Mucosa of stomach (tissue), 1 donor: ENCODE data around the gene C18orf63.

Source experiments
- H3K27me3 ChIP-seq: one replicate; pipeline ENCODE4 v1.7.0; 2013; ENCODE audit warnings: mild to moderate bottlenecking, low read length; ENCODE audit not compliant: control insufficient read depth, insufficient read depth
- H3K36me3 ChIP-seq: one replicate; pipeline ENCODE4 v1.7.0; 2013; ENCODE audit warnings: low read length; ENCODE audit not compliant: control insufficient read depth, insufficient read depth
- H3K4me1 ChIP-seq: one replicate; pipeline ENCODE4 v1.7.0; 2013; ENCODE audit warnings: mild to moderate bottlenecking, low read length; ENCODE audit not compliant: control insufficient read depth, insufficient read depth
- H3K4me3 ChIP-seq: one replicate; pipeline ENCODE4 v1.7.0; 2013; ENCODE audit warnings: low read length
- H3K9ac ChIP-seq: one replicate; pipeline ENCODE4 v1.7.0; 2013; ENCODE audit warnings: mild to moderate bottlenecking, low read length, moderate library complexity
- H3K9me3 ChIP-seq: one replicate; pipeline ENCODE4 v1.7.0; 2013; ENCODE audit warnings: mild to moderate bottlenecking, low read length, moderate library complexity; ENCODE audit not compliant: control insufficient read depth
- donor health status: Pancreatic carcinoma.

C18orf63 gene

GRCh38 chr18:74337155-74337911, 21.7 kb downstream of the C18orf63 start:
- Histone ChIP-seq H3K9ac (no peak overlapping the region), H3K9me3 (no peaks in the 10 kb centered on the region), H3K4me1 (no peaks in the 10 kb centered on the region), H3K4me3 (no peak overlapping the region), H3K36me3 (no peaks in the 10 kb centered on the region), H3K27me3 (no peaks in the 10 kb centered on the region)

- no peaks in the 10 kb centered on the region for H3K27me3 ChIP-seq
- no peaks in the 10 kb centered on the region for H3K4me1 ChIP-seq
- no peaks in the 10 kb centered on the region for H3K36me3 ChIP-seq
- H3K4me3 ChIP-seq, result no peak overlapping the region
- no peak overlapping the region for H3K9ac ChIP-seq
- no peaks in the 10 kb centered on the region for H3K9me3 ChIP-seq
Measured at GRCh38 chr18:74337912-74338309, 22.3 kb downstream of the C18orf63 start.

GRCh38 chr18:74342416-74343043, 26.9 kb downstream of the C18orf63 start:
- Histone ChIP-seq H3K36me3 (no peaks in the 10 kb centered on the region), H3K4me3 (no peak overlapping the region), H3K9ac (no peak overlapping the region), H3K9me3 (no peaks in the 10 kb centered on the region), H3K4me1 (no peaks in the 10 kb centered on the region), H3K27me3 (no peaks in the 10 kb centered on the region)

GRCh38 chr18:74346206-74346605, 30.6 kb downstream of the C18orf63 start:
- H3K27me3 ChIP-seq, result no peaks in the 10 kb centered on the region
- no peak overlapping the region for H3K9ac ChIP-seq
- no peak overlapping the region for H3K4me3 ChIP-seq
- no peaks in the 10 kb centered on the region for H3K36me3 ChIP-seq
- no peaks in the 10 kb centered on the region for H3K9me3 ChIP-seq
- H3K4me1 ChIP-seq, result no peaks in the 10 kb centered on the region

- Histone ChIP-seq H3K4me1 (no peaks in the 10 kb centered on the region), H3K9me3 (no peaks in the 10 kb centered on the region), H3K4me3 (no peak overlapping the region), H3K27me3 (no peaks in the 10 kb centered on the region), H3K9ac (no peak overlapping the region), H3K36me3 (no peaks in the 10 kb centered on the region)
Measured at GRCh38 chr18:74348581-74348980, 32.9 kb downstream of the C18orf63 start.

- Histone ChIP-seq H3K9ac (no peak overlapping the region), H3K4me1 (no peaks in the 10 kb centered on the region), H3K27me3 (no peaks in the 10 kb centered on the region), H3K9me3 (no peaks in the 10 kb centered on the region), H3K4me3 (no peak overlapping the region), H3K36me3 (no peaks in the 10 kb centered on the region)
Measured at GRCh38 chr18:74351354-74351753, 35.7 kb downstream of the C18orf63 start.

GRCh38 chr18:74353169-74353775, 37.6 kb downstream of the C18orf63 start:
- Histone ChIP-seq H3K9me3 (no peaks in the 10 kb centered on the region), H3K9ac (no peak overlapping the region), H3K4me1 (no peaks in the 10 kb centered on the region), H3K36me3 (no peaks in the 10 kb centered on the region), H3K4me3 (no peak overlapping the region), H3K27me3 (no peaks in the 10 kb centered on the region)

- H3K36me3 ChIP-seq, result no peaks in the 10 kb centered on the region
- H3K9me3 ChIP-seq, result no peaks in the 10 kb centered on the region
- no peak overlapping the region for H3K4me3 ChIP-seq
- no peaks in the 10 kb centered on the region for H3K27me3 ChIP-seq
- no peaks in the 10 kb centered on the region for H3K4me1 ChIP-seq
- no peak overlapping the region for H3K9ac ChIP-seq
Measured at GRCh38 chr18:74356959-74357358, 41.3 kb downstream of the C18orf63 start.

- Histone ChIP-seq H3K9me3 (no peaks in the 10 kb centered on the region), H3K36me3 (no peaks in the 10 kb centered on the region), H3K4me3 (no peak overlapping the region), H3K9ac (no peak overlapping the region), H3K27me3 (no peaks in the 10 kb centered on the region), H3K4me1 (no peaks in the 10 kb centered on the region)
Measured at GRCh38 chr18:74360852-74361655, 45.4 kb downstream of the C18orf63 start.

GRCh38 chr18:74367905-74368304, 52.3 kb downstream of the C18orf63 start:
- Histone ChIP-seq H3K9me3 (no peaks in the 10 kb centered on the region), H3K4me3 (no peak overlapping the region), H3K9ac (no peak overlapping the region), H3K27me3 (no peaks in the 10 kb centered on the region), H3K4me1 (no peaks in the 10 kb centered on the region), H3K36me3 (no peaks in the 10 kb centered on the region)

- H3K36me3 ChIP-seq, result no peaks in the 10 kb centered on the region
- H3K9ac ChIP-seq, result peak overlapping the region; percentile 57
Measured at GRCh38 chr18:74368901-74369705, 53.5 kb downstream of the C18orf63 start.

More at GRCh38 chr18:74368901-74369705, 53.5 kb downstream of the C18orf63 start:
- H3K27me3 ChIP-seq, result no peaks in the 10 kb centered on the region
- no peaks in the 10 kb centered on the region for H3K9me3 ChIP-seq
- H3K4me1 ChIP-seq, result no peaks in the 10 kb centered on the region
- H3K4me3 ChIP-seq, result peak overlapping the region; percentile 4
